Stimulated activated CD4-positive, alpha-beta T cell treated with anti-CD3 and anti-CD28 coated beads, Interleukin-1b, Interleukin-23, amount 100 ng/mL, for 1 hour (primary cell): ENCODE measurements around the gene FHL3.
A peak's percentile ranks its signal among the peaks of the same experiment; 100 is the strongest.

Experiments used
- DNase-seq, 2 donors: peaks; one replicate each; pipeline ENCODE4 v3.0.0-alpha.2; 2020; ENCODE audit warnings: low read depth in 2 of 2

Gene FHL3

DNA sequence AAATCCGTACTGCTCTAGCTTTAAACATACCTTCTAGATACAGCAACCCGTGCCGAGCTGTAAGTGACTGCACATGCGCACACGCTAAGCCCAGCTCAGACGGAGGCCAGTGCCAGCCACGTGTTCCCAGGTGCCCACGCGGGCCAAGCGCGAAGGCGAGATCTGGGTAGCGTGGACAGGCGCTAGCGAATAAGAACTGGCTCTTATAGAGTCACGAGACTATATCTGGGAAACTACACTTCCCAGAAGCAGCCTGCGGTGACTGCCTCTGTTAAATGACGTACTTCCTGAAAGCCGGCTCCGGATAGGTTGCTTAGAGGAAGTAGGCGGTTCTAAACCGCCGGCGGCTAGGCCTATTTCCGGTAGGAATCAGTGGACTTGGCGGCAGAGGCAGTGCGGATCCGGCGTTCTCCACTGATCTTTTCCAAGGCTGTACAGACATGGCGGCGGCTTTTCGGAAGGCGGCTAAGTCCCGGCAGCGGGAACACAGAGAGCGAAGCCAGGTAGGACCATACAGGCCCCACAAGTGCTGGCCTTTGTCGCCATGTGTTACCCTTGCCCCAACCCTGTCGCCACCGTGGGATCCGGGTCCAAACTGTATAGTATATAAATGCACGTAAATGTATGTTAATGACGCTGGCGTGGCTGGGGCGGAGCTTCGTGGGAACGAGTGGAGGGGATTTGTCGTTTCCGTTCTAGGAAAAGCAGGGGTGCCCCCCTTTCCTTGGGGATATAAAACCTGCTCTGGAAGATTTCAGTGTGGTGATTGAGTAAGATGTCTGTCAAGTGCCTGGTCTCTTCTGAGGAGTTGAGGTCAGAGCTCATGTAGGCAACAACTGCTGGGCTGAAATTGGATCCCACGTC lies 7.3 kb upstream of the FHL3 start, which contains the start of gene UTP11:
Gene UTP11, plus strand, starts transcription at position 372 of the 864 bp plus-strand sequence. Its CDS starts 69 bp downstream, at position 441.
- DNase-seq: peak; percentile 70 to 82

DNA sequence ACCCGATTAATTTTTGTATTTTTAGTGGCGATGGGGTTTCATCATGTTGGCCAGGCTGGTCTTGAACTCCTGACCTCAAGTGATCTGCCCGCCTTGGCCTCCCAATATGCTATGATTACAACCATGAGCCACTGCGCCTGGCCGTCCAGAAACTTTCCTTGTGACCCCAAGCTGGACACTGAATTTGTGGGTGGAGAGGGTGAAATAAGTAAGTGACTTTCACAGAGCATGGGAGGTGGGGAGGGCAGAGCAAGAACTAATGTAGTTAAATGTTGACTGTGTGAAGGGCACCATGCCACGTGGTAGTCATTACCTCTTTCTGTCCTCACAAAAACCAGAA lies 4.5 kb upstream of the FHL3 start:
- DNase-seq: no peak

DNA sequence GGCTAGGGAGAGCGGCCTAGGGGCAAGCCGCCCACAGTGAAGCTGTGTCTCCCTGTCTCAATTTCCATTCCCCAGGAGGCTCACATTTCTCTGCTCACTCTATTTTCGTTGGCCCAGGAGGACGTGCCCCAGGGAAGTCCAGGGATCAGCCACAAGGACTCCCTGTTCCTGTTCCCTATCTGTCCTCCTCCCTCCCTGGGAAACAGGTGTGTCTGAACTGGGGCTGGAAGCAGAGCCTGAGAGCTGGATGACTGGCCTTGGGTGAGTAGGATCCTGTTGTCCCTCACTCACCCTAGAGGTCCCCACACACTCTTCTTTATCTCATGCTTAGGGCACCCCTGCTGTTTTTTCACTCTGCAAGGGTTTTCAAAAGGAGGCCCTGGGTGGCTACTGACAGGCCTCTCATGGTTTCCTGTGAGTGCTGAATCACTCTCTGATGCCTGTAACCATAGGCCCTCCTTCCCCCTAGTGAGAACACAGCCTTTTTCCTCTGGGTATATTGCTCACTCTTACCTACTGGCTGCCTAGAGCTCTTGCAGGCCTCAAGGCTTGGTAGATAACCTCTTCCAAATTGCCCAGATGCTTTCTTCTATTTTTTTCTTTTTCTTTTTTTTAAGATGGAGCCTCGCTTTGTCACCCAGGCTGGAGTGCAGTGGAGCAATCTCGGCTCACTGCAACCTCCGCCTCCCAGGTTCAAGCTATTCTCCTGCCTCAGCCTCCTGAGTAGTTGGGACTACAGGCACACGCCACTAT lies 4.0 kb upstream of the FHL3 start:
- no peak for DNase-seq

DNA sequence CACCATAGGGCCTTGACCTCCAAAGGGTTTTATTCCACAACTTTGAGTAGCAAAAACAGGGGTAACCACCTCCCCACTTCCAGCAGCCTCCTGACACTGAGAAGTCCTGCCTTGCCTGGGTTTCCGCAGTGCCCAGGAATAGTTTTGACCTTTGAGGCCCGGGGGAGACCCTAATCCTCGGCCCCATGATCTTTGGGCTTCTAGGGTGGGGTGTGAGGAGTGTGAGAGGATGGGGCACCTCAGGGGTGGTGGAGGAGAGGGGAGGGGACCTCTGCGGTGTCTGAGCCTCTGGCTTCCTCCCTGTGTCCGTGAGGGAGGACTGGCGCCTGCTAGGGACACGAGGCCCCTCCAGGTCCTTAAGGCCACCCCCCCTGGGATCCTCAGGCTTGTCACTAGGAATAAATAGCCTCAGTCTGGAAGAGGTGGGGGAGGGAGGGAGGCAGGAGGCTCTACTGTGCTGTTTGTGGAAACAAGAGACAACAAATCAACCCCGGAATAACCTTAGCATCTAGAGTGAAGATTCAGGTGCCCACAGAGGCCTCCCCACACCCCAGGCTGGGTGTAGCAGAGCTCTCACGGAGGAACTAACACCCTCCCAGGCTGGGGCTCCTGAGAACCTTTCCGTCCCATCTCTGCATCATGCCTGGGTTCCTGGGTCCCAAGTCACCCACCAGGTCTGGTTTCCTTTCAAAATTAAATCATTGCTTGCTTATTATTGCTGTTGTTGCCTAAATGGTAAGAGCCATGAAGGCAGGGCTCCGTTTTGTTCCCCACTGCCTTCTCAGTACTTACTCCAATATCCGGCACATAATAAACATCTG lies 904 bp upstream of the FHL3 start:
- no peak for DNase-seq

DNA sequence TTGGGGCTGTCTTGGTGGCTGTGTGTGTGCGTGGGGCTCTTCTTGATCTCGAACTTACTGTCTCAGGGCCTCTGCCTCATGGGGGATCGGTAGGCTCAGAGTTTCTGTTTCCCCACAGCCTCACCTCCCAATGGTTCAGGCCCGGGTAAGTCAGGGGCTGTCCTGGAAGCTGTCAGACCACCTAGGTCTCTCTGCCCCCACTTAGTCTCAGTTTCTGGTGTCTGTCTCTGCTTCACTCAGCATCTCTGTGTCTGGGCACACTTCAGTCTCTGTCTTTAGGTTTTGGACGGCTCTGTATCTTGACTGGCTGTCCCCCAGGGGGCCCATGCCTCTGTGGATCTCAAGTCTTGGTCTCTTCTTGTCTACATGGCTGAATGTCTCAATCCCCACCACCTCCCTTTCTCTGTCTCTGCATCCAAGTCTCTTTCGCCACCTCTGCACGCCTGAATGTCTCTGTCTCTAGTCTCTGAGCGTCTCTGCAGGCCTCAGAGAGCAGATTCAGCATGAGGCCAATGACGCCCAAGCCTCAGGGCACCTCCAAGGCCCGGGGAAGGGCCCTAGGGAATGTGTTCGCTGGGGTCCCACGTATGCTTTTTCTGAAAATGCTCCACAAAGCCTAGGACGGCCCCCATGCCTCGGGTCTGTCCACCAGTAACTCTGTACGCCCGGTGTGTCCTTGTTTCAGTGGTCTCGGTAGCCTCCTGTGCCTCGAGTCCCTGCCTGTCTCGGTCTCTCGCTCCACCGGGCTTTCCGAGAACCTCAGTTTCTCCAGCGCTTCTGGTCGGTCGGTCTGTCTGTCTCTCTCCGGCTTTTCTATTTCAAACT lies 818 bp downstream of the FHL3 start:
- no peak for DNase-seq

DNA sequence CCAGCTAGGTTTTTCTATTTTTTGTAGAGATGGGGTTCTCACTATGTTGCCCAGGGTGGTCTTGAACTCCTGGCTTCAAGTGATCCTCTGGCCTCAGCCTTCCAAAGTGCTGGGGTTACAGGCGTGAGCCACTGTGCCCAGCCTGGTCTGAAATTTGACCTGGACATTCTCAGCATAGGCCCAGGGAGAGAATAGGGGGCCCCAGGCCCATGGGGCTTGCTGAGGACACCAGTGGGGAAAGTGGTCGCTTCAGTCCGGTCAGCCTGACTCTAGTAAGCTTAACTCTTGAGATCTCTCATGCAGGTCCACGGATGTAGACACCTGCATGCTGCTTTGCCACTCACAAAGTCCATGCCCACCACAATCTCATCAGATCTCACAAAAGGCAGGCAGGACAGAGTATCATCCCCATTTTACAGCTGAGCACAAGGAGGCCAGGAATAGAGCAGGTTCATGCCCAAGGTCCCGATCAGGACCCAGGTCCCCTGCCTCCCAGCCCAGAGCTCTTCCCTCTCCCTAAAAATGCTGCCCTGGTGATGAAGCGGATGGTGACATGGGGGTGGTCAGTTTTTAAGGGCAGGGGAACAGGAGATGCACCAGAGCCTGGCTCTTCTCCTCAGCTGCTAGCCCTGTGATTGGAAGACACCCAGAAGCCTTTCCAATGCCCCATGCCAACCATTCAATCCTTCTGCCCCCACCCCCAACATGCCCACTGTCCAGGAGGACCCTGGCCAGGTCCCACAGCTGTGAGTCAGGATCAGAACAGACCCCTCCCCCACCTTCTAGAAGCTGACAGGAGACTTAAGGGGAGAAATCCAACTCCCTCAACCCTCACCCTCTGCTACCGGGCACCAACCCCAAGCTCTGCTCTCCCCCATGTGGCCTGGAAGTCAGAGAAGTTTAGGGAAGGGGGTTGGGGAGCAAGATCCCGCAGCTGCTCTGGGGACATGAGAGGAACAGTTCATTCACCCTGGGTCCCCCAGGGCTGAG lies 1.8 kb downstream of the FHL3 start:
- DNase-seq: no peak

DNA sequence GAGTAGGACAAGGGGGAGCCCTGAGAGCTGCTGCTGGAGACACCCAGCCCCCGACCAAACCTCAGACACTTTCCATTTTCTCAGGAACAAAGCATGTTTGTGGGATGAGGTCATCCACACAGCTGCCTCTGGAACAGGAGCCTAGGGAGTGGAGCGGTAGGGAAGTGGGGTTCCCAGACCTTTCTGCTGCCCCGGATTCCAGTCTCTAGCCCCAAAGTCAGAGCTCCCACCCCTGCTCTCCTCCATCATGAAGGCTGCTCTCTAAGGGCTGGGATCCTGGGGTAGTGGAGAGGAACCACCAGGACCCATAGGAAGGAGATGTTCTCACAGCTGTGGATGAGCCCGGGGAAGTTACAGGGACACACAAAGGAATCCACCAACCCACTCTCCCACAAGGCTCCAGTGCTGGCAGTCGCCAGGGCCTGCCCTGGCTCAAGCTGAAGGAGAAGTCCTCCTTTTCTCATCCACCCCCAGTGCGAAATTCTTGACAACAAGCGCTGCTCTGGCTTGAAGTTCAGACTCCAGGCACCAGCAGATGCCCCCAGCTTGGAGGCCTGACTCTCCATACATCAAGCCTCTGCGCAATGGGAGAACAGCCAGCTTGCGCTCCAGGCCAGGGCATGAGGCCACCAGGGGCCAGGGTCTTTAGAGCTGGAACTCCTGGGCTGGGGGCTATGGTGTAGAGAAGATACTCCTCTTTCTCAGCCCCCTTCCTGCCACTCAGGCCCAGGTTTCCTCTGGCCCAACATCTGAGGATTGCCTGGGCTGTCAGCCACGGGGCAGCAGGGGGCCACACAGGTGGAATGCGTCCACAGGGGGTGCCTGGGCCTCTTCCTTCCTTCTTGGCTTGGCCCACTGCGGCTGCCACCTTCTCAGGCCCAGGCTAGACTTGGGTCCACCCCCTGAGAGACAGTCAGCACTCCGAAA lies 4.5 kb downstream of the FHL3 start:
- no peak for DNase-seq

DNA sequence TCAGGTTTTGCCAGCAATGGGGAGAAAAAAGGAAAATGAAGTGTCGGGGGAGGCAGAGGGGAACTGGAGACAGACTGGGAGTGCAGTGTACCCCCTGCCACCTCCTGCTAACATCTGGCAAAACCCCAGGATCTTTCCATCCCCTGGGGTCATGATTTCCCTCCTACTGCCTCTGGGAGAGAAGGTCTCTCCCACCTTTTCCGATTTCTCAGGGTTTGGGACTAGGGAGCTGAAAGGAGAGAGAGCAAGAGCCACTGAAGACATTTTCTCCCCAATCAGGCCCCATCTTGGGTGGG lies 5.1 kb downstream of the FHL3 start:
- no peak for DNase-seq

DNA sequence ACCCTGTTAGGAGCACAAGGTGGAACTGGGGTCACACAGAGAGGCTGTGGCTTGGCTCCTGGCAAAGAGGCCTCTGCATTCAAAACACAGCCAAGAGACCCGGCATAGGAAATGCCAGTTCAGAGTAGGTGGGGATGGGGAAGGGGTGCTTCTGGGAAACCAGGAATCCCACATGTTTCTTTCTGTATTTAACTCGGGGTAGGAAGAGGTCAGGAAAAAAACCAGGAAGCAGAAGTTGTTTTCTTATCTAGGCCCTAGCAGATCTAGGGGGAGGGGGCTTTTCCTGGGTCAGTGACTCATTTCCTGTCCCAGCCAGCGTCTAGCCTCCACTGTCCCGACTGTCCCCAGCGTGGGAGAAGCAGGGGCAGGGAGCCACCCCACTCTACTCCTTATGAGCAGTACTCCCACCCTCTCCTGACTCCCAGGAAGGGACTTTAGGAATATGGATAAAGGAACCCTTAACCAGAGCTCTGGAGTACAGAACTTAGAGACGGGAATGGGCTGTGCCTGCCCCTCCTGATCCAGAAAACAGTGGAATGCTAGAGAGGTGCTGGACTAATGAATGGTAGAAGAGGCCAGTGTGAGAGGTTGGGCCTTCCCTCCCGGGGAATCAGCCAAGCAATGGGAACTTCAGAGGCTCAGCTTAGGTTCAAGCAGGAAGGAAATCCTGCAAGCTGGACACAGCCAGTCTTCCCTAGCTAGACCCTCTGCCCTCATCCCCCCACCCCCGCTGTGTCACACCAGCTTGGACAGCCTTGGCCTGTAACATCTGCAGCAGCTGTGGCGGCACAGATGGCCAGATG lies 5.7 kb downstream of the FHL3 start:
- no peak for DNase-seq

DNA sequence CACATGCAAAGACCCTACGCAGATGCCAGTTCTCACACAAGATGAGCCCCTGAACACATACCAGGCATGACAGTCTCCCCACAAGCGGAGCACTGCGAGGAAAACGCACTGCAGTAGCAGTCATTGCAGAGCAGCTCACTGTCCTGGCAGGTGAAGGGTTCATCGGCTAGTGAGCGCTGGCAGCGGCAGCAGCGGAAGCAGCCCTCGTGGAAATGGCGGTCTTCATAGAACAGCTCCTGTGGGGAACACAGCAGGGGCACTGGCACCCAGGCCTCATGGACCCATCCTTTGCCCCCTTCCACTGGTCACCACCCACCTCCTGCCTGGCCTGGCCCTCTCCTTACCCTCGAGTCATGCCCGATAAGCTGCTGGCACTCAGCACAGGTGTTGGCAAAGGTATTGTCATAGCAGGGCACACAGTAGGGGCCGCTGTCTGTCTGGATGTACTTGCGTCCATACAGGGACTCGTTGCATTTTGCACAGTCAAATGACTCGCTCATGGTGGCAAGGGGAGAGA lies 6.3 kb downstream of the FHL3 start:
- no peak for DNase-seq

DNA sequence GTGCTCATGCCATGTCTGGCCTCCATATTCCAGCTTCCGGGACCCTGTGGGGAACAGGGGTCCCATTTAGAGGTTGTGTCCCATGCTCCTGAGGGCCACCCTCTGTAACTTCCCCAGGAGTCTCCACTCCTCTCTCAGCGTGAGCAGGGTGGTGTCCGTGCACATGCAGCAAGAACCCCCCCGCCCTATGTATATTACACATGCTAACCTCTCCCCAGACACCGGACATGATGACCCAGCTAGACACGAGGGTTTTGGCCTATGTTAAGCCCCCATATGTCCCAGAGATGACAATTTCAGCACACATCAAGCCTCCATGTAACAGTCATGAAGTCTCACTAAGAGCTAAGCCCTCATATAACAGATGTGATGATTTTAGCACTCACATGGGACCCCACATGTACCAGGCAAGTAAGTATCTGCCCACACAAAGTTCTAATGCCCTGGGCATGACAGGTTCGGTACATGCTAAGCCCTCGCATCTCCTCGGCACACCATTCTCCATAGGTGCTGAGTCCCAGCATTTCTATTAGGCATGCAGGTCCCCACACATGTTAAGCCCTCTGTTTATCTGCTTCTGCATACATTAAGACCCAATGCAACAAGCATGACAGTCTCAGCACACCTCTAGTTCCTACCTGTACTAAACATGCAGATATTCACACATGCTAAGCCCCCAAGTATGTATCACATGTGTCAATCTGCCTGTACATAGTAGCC lies 7.1 kb downstream of the FHL3 start:
- DNase-seq: no peak

DNA sequence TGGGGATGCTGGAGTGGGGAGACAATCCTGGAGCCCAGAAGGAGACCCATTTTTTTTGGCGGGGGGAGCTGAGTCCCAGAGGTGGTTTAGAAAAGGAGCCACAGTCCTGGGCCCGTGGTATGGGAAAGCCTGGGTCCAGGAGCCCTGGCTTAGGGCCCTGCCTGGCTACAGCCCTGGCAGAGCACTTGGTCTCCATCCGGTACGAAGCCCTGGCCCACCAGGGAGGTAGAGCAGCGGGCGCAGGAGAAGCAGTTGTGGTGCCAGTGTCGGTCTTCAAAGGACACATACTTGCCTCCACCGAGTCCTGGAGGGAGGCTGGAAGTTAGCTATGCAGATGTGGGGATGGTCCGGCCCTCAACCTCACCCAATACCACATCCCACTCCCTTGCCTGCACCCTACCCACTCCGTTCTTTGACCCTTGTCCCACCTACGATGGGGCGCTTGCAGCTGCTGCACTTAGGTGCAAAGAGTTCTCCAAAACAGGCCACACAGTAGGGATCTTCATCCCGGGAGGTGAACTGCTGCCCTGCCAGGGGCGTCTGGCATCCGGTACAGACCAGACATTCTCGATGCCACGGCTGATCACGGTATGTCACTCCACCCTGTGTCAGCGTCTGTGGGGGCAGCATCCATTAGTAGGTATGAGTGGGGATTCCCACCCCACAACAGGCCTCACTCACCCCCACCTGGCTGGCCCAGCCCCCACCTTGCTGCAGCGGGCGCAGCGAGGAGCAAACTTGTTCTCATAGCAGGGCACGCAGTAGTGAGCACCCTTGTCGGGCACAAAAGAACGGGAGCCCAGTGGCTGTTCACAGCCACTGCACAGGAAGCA lies 7.8 kb downstream of the FHL3 start:
- no peak for DNase-seq

DNA sequence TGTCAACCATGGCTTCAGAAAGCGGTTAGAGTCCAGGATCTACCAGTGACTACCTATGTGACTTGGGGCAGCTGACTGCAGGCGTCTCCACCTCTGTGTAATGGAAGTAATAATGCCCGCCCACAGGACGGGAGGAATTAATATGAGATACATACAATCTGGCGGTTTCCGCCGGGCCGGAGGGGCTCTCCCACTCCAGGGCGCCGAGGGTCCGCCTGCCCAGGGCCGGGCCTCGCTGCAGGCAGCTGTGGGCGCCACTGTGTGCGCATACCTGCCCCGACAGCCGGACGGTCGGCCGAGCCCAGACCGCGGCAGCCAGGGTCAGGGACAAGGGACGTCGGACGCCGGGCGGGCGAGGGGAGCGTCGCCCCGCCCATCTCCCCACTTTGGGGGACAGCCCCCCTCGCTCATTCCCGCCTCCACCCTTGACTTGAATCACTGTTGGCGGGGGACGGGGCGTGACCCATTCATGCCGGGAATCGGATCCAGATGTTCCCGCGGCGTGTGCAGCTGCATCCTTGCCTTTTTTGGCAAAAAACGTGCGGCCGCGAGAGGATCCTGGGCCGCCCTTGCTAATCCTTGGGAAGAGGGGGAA lies 9.5 kb downstream of the FHL3 start:
- DNase-seq: no peak

DNA sequence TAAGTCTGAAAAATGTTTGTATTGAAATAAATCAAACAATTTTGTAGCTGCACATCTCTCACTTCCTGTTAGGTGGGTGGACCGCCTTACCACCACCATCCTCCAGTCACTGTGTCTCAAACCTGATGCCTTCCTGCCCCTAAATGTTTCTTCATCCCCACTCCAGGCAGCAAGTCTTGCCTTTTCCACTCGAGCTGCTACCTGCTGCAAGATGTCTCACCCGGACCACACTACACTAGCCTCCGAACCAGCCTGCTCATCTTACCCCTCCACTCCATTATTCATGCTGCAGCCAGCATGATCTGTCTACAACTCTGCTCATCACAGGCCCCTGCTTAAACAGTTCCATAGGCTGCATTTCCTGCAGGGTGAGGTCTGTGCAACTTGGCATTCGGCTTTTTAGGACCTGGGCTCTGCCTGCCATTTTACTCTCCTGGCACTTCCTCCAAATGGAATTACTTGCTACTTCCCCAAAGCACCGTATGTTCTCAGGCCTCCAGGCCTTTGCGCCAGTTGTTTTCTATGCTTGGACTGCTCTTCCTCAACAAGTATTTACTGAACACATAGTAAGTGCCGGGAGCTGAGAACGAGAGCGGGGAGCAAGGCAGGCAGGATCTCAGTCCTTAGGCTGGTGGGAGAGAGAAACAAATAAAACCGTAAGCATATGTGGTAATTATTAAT lies 10.3 kb downstream of the FHL3 start:
- no peak for DNase-seq

DNA sequence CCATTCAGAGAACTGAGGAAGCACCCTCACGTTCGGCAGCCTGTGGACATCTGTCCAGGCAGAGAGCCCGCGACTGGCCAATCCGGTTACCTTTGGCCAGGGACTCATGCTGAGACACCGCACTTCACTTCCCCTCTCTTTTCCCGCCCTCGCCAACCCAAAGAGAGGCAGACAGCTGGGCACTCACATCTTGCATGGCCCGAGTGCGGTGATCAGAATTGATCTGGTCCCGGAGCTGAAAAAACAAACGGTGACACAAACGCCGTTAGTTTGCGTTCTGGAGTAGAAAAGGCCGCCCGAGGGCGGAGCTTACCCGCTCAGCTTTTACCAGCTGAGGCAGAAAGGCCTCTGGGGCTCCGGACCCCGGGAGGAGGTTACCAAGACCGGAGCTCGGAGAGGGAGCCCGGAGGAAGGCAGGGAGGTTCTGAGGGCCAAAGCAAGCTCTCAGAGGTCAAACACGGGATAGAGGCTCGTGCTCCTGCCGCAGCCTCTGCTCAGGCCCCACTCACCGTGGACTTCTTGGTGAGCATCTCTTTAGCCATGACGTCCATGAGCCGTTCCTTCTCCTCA lies 15.9 kb downstream of the FHL3 start:
- DNase-seq: no peak
